Ishikawa (cell line): ENCODE measurements around the gene MTUS2.

Experiments
- CEBPB ChIP-seq: IDR thresholded peaks from 2 replicates; pipeline ENCODE4 v1.6.1; 2012
- EGR1 ChIP-seq: IDR thresholded peaks from 2 replicates; pipeline ENCODE4 v1.6.1; 2012
- EP300 ChIP-seq: IDR thresholded peaks from 2 replicates; pipeline ENCODE4 v1.6.1; 2012; ENCODE audit warnings: borderline replicate concordance
- NFIC ChIP-seq: IDR thresholded peaks from 2 replicates; pipeline ENCODE4 v1.6.1; 2012
- RAD21 ChIP-seq: IDR thresholded peaks from 2 replicates; pipeline ENCODE4 v1.6.1; 2012; ENCODE audit warnings: low read depth
- TAF1 ChIP-seq: IDR thresholded peaks from 2 replicates; pipeline ENCODE4 v1.6.1; 2012; ENCODE audit warnings: low read depth, mild to moderate bottlenecking
- YY1 ChIP-seq: IDR thresholded peaks from 2 replicates; pipeline ENCODE4 v1.6.1; 2012; ENCODE audit warnings: low read depth
- TF ChIP-seq, protein P1 (sequence below): IDR thresholded peaks from 2 replicates; pipeline ENCODE4 v1.6.1; 2012; ENCODE audit warnings: low read depth, mild to moderate bottlenecking
- TF ChIP-seq, protein P2 (sequence below): IDR thresholded peaks from 2 replicates; pipeline ENCODE4 v1.6.1; 2012
- TF ChIP-seq, protein P3 (sequence below): IDR thresholded peaks from 2 replicates; pipeline ENCODE4 v1.6.1; 2012

DNA sequence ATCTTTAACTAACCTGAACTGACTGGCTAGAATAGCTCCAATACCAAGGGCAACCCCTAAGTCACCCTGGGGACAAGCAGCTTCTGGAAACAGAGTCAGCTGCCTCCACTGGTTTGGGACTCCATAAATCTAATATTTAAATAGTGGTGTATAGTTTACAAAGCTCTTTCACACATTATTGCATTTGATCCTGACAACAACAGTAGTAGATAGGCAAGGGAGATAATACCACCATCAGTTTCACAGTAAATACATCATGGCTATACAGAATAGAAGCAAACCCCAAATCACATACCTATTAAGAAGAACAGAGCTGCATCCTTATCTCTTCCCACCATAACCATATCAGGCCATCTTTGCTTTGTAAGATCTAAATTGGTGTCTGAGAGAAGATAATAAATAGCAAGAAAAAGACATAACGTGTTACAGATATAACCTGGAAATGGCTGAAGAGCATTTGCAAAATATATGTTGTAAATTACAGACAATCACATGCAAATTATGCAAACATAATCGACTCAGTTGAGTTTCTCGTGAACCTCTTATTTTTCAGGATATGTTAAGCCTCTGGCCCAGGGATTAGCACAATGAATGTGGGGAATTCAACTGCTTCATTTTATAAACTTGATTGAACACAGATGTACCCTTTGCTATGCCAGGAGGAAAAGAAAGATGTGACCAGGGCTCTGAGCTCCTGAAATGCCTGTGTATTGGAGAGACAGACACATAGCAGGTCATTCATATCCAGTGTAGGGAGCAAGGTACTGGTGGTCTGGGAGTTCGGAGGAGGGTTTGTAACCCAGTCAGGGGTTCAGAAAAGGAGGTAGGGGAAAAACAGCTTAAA, 632.9 kb downstream of the MTUS2 start:
- TF ChIP-seq, protein P1, sequence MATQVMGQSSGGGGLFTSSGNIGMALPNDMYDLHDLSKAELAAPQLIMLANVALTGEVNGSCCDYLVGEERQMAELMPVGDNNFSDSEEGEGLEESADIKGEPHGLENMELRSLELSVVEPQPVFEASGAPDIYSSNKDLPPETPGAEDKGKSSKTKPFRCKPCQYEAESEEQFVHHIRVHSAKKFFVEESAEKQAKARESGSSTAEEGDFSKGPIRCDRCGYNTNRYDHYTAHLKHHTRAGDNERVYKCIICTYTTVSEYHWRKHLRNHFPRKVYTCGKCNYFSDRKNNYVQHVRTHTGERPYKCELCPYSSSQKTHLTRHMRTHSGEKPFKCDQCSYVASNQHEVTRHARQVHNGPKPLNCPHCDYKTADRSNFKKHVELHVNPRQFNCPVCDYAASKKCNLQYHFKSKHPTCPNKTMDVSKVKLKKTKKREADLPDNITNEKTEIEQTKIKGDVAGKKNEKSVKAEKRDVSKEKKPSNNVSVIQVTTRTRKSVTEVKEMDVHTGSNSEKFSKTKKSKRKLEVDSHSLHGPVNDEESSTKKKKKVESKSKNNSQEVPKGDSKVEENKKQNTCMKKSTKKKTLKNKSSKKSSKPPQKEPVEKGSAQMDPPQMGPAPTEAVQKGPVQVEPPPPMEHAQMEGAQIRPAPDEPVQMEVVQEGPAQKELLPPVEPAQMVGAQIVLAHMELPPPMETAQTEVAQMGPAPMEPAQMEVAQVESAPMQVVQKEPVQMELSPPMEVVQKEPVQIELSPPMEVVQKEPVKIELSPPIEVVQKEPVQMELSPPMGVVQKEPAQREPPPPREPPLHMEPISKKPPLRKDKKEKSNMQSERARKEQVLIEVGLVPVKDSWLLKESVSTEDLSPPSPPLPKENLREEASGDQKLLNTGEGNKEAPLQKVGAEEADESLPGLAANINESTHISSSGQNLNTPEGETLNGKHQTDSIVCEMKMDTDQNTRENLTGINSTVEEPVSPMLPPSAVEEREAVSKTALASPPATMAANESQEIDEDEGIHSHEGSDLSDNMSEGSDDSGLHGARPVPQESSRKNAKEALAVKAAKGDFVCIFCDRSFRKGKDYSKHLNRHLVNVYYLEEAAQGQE, result no peak
- TF ChIP-seq, protein P2, sequence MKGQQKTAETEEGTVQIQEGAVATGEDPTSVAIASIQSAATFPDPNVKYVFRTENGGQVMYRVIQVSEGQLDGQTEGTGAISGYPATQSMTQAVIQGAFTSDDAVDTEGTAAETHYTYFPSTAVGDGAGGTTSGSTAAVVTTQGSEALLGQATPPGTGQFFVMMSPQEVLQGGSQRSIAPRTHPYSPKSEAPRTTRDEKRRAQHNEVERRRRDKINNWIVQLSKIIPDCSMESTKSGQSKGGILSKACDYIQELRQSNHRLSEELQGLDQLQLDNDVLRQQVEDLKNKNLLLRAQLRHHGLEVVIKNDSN, result no peak
- TF ChIP-seq EGR1 (no peak), EP300 (no peak), CEBPB (no peak), RAD21 (no peak), NFIC (no peak), YY1 (no peak), TAF1 (no peak)
- TF ChIP-seq, protein P3, sequence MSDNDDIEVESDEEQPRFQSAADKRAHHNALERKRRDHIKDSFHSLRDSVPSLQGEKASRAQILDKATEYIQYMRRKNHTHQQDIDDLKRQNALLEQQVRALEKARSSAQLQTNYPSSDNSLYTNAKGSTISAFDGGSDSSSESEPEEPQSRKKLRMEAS, result no peak
